ENCODE results near the gene TRIML2.
"Not testable (repeated sequence)": the region's sequence is repeated elsewhere in the genome, so short reads cannot be mapped to it uniquely, and the experiment has no call there.

The TRIML2 gene

GRCh38 chr4:188107931-188108843 lies 1.2 kb downstream of the TRIML2 start:
- no peak for DNase-seq (ENCODE audit: low read depth in 1 of 2, low spot score in 1 of 2)

- DNase-seq (ENCODE audit: low read depth in 1 of 2, low spot score in 1 of 2) = no peak
Measured at GRCh38 chr4:188106454-188106853, 2.9 kb downstream of the TRIML2 start.

DNA sequence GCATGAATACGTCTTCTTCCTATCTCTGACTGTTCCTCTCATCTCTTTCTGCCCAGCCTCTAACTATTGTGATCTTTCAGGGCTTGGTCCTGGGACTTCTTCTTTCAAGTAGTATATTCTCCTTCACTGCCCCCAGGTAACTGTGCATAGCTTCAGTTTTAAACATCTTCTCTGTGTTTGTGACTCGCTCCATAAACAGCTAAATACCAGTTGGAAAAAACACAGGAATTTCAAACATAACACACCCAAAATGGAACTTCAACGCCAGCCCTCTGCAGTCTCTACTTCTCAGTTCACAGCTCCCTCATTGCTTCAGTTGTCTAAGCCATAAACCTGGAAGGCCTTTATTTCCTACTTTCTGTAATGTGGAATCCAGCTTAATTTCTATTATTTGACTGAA lies 16.6 kb downstream of the TRIML2 start:
- DNase-seq (ENCODE audit: low read depth in 1 of 2, low spot score in 1 of 2) = no peak

GRCh38 chr4:188086858-188087257 lies 22.5 kb downstream of the TRIML2 start:
- no peak for DNase-seq (ENCODE audit: low read depth in 1 of 2, low spot score in 1 of 2)

GRCh38 chr4:188082796-188083195 lies 26.6 kb downstream of the TRIML2 start:
- no peak for DNase-seq (ENCODE audit: low read depth in 1 of 2, low spot score in 1 of 2)

- DNase-seq (ENCODE audit: low read depth in 1 of 2, low spot score in 1 of 2) = no peak
Measured at GRCh38 chr4:188078116-188078515, 31.3 kb downstream of the TRIML2 start.

- DNase-seq (ENCODE audit: low read depth in 1 of 2, low spot score in 1 of 2) = no peak
Measured at GRCh38 chr4:188076169-188076568, 33.2 kb downstream of the TRIML2 start.

DNA sequence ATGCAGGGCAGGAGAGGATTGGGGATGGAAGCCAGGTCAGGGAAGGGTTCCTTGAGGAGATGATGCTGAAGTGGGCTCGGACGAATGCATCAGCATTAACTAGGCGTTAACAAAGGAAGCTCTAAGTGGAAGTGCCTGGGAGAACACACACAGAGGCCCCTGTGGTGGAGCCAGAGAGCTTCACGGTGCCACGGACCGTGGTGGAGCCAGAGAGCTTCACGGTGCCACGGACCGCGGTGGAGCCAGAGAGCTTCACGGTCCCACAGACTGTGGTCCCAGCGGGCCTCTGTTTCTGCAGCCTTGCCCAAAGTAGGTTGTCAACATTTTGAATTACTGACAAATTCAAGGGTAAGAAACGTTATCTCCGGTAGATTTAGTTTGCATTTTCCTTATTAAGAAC lies 48.3 kb downstream of the TRIML2 start:
- DNase-seq (ENCODE audit: low read depth in 1 of 2, low spot score in 1 of 2) = no peak

- no peak for DNase-seq (ENCODE audit: low read depth in 1 of 2, low spot score in 1 of 2)
Measured at GRCh38 chr4:188053302-188053701, 56.1 kb downstream of the TRIML2 start.

GRCh38 chr4:188046657-188047056 lies 62.7 kb downstream of the TRIML2 start:
- no peak for DNase-seq (ENCODE audit: low read depth in 1 of 2, low spot score in 1 of 2)

GRCh38 chr4:188045461-188045860 lies 63.9 kb downstream of the TRIML2 start:
- DNase-seq (ENCODE audit: low read depth in 1 of 2, low spot score in 1 of 2) = not testable (repeated sequence)

DNA sequence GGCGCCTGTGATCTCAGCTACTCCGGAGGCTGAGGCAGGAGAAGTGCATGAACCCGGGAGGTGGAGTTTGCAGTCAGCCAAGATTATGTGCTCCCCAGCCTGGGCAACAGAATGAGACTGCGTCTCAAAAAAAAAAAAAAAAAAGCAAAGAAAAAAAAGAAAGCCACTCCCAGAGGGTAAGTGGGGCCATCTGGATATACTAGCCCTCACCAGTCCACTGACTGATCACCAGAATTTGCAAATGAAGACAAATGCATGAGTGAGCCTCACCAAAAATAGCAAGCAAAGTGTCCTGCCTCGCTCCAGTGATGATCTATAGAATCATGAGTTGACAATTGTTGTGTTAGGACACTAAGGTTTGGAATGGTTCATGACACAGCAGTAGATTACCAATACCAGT lies 66.2 kb downstream of the TRIML2 start:
- no peak for DNase-seq (ENCODE audit: low read depth in 1 of 2, low spot score in 1 of 2)

DNA sequence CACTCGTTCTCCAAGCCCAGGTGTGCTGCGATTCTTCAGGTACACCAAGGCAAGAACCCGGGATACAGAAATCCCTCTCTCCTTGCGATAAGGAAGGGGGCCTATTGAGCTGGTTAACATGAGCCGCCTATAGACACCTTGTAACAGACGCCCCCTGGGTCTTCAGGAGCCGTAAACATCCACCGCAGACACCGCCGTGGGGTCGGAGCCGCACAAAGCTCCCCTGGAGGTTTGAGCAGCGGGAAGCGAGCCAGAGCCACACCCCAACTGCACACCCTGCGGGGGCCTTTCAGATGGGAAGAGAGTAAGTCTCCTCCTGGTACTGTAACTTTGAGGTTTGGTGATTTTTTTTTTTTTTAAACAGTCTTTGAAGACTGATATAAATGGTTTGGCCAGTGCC lies 67.2 kb downstream of the TRIML2 start:
- DNase-seq (ENCODE audit: low read depth in 1 of 2, low spot score in 1 of 2) = no peak

GRCh38 chr4:188041721-188042120 lies 67.7 kb downstream of the TRIML2 start:
- no peak for DNase-seq (ENCODE audit: low read depth in 1 of 2, low spot score in 1 of 2)

All from activated CD4-positive, alpha-beta T cell treated with anti-CD3 and anti-CD28 coated beads, Interleukin-2, amount 50 U/mL, for 24 hours (primary cell).